ENCODE data around the gene DNASE1L1.

GRCh38 chrX:154448484-154448883, 39.4 kb upstream of the DNASE1L1 start:
- TF ChIP-seq, protein P1, sequence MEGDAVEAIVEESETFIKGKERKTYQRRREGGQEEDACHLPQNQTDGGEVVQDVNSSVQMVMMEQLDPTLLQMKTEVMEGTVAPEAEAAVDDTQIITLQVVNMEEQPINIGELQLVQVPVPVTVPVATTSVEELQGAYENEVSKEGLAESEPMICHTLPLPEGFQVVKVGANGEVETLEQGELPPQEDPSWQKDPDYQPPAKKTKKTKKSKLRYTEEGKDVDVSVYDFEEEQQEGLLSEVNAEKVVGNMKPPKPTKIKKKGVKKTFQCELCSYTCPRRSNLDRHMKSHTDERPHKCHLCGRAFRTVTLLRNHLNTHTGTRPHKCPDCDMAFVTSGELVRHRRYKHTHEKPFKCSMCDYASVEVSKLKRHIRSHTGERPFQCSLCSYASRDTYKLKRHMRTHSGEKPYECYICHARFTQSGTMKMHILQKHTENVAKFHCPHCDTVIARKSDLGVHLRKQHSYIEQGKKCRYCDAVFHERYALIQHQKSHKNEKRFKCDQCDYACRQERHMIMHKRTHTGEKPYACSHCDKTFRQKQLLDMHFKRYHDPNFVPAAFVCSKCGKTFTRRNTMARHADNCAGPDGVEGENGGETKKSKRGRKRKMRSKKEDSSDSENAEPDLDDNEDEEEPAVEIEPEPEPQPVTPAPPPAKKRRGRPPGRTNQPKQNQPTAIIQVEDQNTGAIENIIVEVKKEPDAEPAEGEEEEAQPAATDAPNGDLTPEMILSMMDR (conservative IDR thresholded peaks at IDR 0.05; ENCODE audit: low read depth, low read length): no peak
- no peak for TF ChIP-seq EZH2 (IDR thresholded peaks at IDR 0.05; ENCODE audit: borderline replicate concordance, low read depth, low read length, poor library complexity, severe bottlenecking)

Data from A673 (cell line).